WTC11 (cell line): ENCODE measurements around the gene FCHSD2.

Source experiments
- CTCF ChIP-seq: fragments of 200-600 bp; IDR thresholded peaks from 2 replicates; pipeline ENCODE4 v1.8.0; 2022; ENCODE audit warnings: antibody characterized with exemption
- E2F5 ChIP-seq: sonication (generic); formaldehyde crosslinking; IDR thresholded peaks from 2 replicates; pipeline ENCODE4 v1.8.1; 2022; ENCODE audit warnings: mild to moderate bottlenecking, moderate library complexity, missing genetic modification reagents
- MAX ChIP-seq: sonication (generic); formaldehyde crosslinking; IDR thresholded peaks from 2 replicates; pipeline ENCODE4 v1.8.0; 2022; ENCODE audit warnings: mild to moderate bottlenecking, missing genetic modification reagents
- USF2 ChIP-seq: sonication (generic); formaldehyde crosslinking; IDR thresholded peaks from 2 replicates; pipeline ENCODE4 v1.8.1; 2023; ENCODE audit warnings: mild to moderate bottlenecking, missing genetic modification reagents, moderate library complexity
- ZNF232 ChIP-seq: sonication (generic); formaldehyde crosslinking; IDR thresholded peaks from 2 replicates; pipeline ENCODE4 v1.8.0; 2022; ENCODE audit warnings: mild to moderate bottlenecking, missing genetic modification reagents
- ZNF512 ChIP-seq: sonication (generic); formaldehyde crosslinking; IDR thresholded peaks from 2 replicates; pipeline ENCODE4 v1.8.1; 2022; ENCODE audit warnings: missing genetic modification reagents, borderline replicate concordance

- TF ChIP-seq ZNF232 (CRISPR knock-in tag) (no peak), CTCF (no peak), USF2 (CRISPR knock-in tag) (no peak), E2F5 (no peak), ZNF512 (CRISPR knock-in tag) (no peak), MAX (no peak)
Measured at GRCh38 chr11:73114110-73114834, 27.8 kb downstream of the FCHSD2 start.
